ENCODE data around the gene FCMR. TPM values are rescaled to one million over a fixed set of nuclear protein-coding genes. Genes with fewer than 3 reads are reported as not detected.

The FCMR gene
- total RNA-seq, 2 donors from 2014 or later = not detected

DNA sequence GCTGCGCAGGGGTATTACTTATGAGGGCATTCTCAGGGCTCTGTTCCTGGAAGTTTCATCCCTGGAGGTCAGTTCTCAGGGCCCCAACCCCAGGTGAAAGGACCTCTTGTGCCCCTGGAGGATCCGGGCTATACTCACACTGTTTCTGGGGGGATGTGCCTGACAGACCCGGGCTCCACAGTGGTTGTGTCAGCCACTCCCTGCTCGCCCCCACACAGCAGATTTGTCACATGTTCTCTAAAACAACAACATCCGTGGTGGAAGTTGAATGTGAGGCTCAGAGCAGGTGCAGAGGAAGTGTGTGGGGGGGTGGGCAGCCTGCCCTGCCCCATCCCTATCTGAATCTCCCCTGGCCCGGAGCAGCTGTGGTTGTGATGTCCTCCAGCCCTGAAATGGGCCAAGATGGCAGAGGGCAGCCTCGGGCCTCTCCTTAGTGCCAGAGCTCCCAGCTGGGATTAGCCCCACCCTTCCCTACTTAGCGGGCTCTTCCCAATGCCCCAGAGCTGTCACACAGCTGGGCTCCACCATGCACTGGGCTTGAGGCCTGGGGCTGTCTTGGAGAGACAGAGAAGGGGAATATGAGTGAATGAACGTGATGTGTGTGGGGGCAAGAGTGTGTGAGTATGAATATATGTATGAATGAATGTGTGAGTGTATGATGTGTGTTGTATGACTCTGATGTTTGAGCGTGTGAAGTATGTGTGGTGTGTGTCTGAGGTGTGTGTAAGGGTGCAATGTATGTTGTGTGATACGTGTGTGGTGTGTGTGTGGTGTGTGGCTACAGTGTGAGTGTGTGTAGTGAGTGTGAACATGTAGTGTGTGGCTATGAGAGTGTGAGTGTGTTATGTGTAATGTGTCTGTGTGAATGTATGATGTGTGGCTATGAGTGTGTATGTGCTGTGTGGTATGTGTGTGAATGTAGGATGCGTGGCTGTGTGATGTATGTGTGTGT lies 1.5 kb upstream of the FCMR start:
- no peaks in the 10 kb centered on the region for H3K4me1 ChIP-seq (ENCODE audit: control insufficient read depth, insufficient read depth, low read length)
- Mint-ChIP-seq H3K27ac (no peak overlapping the region), H3K4me3 (no peak overlapping the region), H3K36me3 (ENCODE audit: low read depth) (no peaks in the 10 kb centered on the region), H3K9me3 (no peaks in the 10 kb centered on the region), H3K4me1 (no peaks in the 10 kb centered on the region), H3K27me3 (ENCODE audit: insufficient read depth) (no peaks in the 10 kb centered on the region)
- no peaks in the 10 kb centered on the region for H3K27me3 ChIP-seq (ENCODE audit: control insufficient read depth, insufficient read depth, low read length, poor library complexity, severe bottlenecking)
- H3K9ac ChIP-seq (ENCODE audit: extremely low read depth, low read length, poor library complexity, severe bottlenecking) = no peak overlapping the region
- no peaks in the 10 kb centered on the region for H3K36me3 ChIP-seq (ENCODE audit: control insufficient read depth, insufficient read depth, low read length)
- no peak for DNase-seq
- TF ChIP-seq CTCF (conservative IDR thresholded peaks at IDR 0.05) = no peak
- H3K27ac ChIP-seq (ENCODE audit: low read depth, low read length) = no peak overlapping the region
- WGBS, 2 experiments (ENCODE audit: insufficient coverage in 1 of 2, insufficient read length in 1 of 2) = 87 to 91% methylated on average over 8 to 12 of the region's 12 CpGs
- no peaks in the 10 kb centered on the region for H3K9me3 ChIP-seq (ENCODE audit: control insufficient read depth, low read length)
- H3K4me3 ChIP-seq (ENCODE audit: low read length) = no peak overlapping the region

DNA sequence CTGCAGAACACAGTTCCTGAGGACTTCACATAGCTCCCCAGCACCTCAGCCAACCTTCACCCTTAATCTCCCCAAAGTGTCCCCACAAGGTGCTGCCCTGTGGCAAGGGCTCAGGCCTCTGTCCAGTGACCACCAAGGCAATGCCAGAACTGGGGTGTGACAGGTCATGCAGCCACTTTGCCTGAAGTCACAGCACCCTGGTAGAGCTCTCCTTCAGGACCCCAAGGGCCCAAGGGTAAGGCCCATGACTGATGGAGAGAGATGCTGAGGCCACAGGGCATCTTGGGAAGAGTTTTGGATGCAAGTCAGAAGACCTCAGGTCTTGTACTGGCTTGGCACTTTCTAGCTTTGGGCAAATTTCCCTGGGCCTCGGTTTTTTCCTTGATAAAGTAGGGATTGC lies 783 bp upstream of the FCMR start:
- no peak for TF ChIP-seq CTCF (conservative IDR thresholded peaks at IDR 0.05)
- H3K4me1 ChIP-seq (ENCODE audit: control insufficient read depth, insufficient read depth, low read length) = no peaks in the 10 kb centered on the region
- no peak overlapping the region for H3K27ac Mint-ChIP-seq
- H3K9me3 ChIP-seq (ENCODE audit: control insufficient read depth, low read length) = no peaks in the 10 kb centered on the region
- no peaks in the 10 kb centered on the region for H3K27me3 ChIP-seq (ENCODE audit: control insufficient read depth, insufficient read depth, low read length, poor library complexity, severe bottlenecking)
- no peaks in the 10 kb centered on the region for H3K9me3 Mint-ChIP-seq
- 100% methylated on average over 1 of the region's 1 CpG; no CpG with 5 or more reads in 1 of the 2 experiments for WGBS, 2 experiments (ENCODE audit: insufficient coverage in 1 of 2, insufficient read length in 1 of 2)
- H3K27ac ChIP-seq (ENCODE audit: low read depth, low read length) = no peak overlapping the region
- no peaks in the 10 kb centered on the region for H3K36me3 ChIP-seq (ENCODE audit: control insufficient read depth, insufficient read depth, low read length)
- no peak for DNase-seq
- no peak overlapping the region for H3K4me3 ChIP-seq (ENCODE audit: low read length)
- H3K27me3 Mint-ChIP-seq (ENCODE audit: insufficient read depth) = peaks cover 2% of the 10 kb centered on the region
- H3K9ac ChIP-seq (ENCODE audit: extremely low read depth, low read length, poor library complexity, severe bottlenecking) = no peak overlapping the region
- H3K4me1 Mint-ChIP-seq = no peaks in the 10 kb centered on the region
- H3K36me3 Mint-ChIP-seq (ENCODE audit: low read depth) = no peaks in the 10 kb centered on the region
- no peak overlapping the region for H3K4me3 Mint-ChIP-seq

DNA sequence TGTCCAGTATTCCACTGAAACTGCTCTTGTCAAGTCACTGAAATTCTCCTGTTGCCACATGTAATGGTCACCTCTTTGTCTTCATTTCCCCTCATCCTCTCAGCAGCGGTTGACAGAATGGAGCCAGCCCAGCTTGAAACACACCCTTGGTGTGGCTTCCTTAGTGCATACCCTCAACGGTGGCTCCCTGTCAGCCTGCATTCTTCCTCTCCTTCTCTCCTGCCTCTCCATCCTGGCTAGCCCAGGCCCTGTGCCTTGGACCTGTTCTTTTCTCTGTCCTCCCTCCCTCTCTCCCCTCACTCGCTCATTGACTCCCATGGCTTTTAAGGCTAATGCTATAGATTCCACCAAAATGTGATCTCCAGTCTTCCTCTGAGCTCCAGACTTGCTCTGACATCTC lies 3.7 kb downstream of the FCMR start:
- DNase-seq = no peak
- H3K4me3 ChIP-seq (ENCODE audit: low read length) = no peak overlapping the region
- H3K27me3 Mint-ChIP-seq (ENCODE audit: insufficient read depth) = peaks cover 28% of the 10 kb centered on the region
- H3K9ac ChIP-seq (ENCODE audit: extremely low read depth, low read length, poor library complexity, severe bottlenecking) = no peak overlapping the region
- H3K9me3 ChIP-seq (ENCODE audit: control insufficient read depth, low read length) = no peaks in the 10 kb centered on the region
- TF ChIP-seq CTCF (conservative IDR thresholded peaks at IDR 0.05) = no peak
- 84 to 85% methylated on average over 2 to 3 of the region's 3 CpGs for WGBS, 2 experiments (ENCODE audit: insufficient coverage in 1 of 2, insufficient read length in 1 of 2)
- H3K36me3 ChIP-seq (ENCODE audit: control insufficient read depth, insufficient read depth, low read length) = no peaks in the 10 kb centered on the region
- H3K27me3 ChIP-seq (ENCODE audit: control insufficient read depth, insufficient read depth, low read length, poor library complexity, severe bottlenecking) = peaks cover 32% of the 10 kb centered on the region
- no peak overlapping the region for H3K4me3 Mint-ChIP-seq
- H3K9me3 Mint-ChIP-seq = no peaks in the 10 kb centered on the region
- no peaks in the 10 kb centered on the region for H3K4me1 ChIP-seq (ENCODE audit: control insufficient read depth, insufficient read depth, low read length)
- no peak overlapping the region for H3K27ac ChIP-seq (ENCODE audit: low read depth, low read length)
- H3K27ac Mint-ChIP-seq = no peak overlapping the region
- no peaks in the 10 kb centered on the region for H3K36me3 Mint-ChIP-seq (ENCODE audit: low read depth)
- H3K4me1 Mint-ChIP-seq = no peaks in the 10 kb centered on the region
